ENCODE measurements around the gene SP7. TPM values are rescaled to one million over a fixed set of nuclear protein-coding genes. Genes with fewer than 3 reads are reported as not detected.

SP7 gene
- total RNA-seq, 2 donors from 2014 or later = not detected

DNA sequence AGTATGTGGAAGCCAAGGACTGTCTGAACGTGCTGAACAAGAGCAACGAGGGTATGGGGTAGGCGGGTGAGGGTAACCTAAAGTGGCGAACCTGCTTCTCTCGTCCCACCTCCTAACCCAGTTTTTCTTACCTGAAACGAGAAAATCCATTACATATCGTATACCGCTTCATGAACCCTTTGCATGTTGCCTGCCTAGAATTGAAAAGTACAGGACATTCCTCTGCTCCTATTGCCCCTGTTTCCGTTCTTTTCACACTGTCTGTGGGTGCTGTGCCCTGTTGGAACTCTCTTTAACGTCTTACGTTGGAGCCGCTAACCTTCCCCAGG, 40.3 kb downstream of the SP7 start:
- Histone ChIP-seq H3K9me3 (ENCODE audit: control insufficient read depth, low read length) (no peaks in the 10 kb centered on the region), H3K27me3 (ENCODE audit: control insufficient read depth, insufficient read depth, low read length, poor library complexity, severe bottlenecking) (no peaks in the 10 kb centered on the region), H3K4me3 (ENCODE audit: low read length) (peak overlapping the region; percentile 98), H3K36me3 (ENCODE audit: control insufficient read depth, insufficient read depth, low read length) (peaks cover 35% of the 10 kb centered on the region), H3K4me1 (ENCODE audit: control insufficient read depth, insufficient read depth, low read length) (peaks cover 4% of the 10 kb centered on the region), H3K27ac (ENCODE audit: low read depth, low read length) (no peak overlapping the region), H3K9ac (ENCODE audit: extremely low read depth, low read length, poor library complexity, severe bottlenecking) (peak overlapping the region; percentile 81)
- Mint-ChIP-seq H3K27ac (peak overlapping the region; percentile 97), H3K4me1 (peaks cover 16% of the 10 kb centered on the region), H3K36me3 (ENCODE audit: low read depth) (peaks cover 38% of the 10 kb centered on the region), H3K9me3 (no peaks in the 10 kb centered on the region), H3K4me3 (peak overlapping the region; percentile 99), H3K27me3 (ENCODE audit: insufficient read depth) (no peaks in the 10 kb centered on the region)
- TF ChIP-seq CTCF (conservative IDR thresholded peaks at IDR 0.05) = no peak
- DNase-seq = no peak
- WGBS, 2 experiments (ENCODE audit: insufficient coverage in 1 of 2, insufficient read length in 1 of 2) = 5 to 9% methylated on average over 9 to 12 of the region's 12 CpGs

- Histone ChIP-seq H3K36me3 (ENCODE audit: control insufficient read depth, insufficient read depth, low read length) (peaks cover 39% of the 10 kb centered on the region), H3K4me1 (ENCODE audit: control insufficient read depth, insufficient read depth, low read length) (peaks cover under 1% of the 10 kb centered on the region), H3K4me3 (ENCODE audit: low read length) (peak within 1 kb of the TSS; percentile 98), H3K27ac (ENCODE audit: low read depth, low read length) (peak within 1 kb of the TSS; percentile 71), H3K9me3 (ENCODE audit: control insufficient read depth, low read length) (no peaks in the 10 kb centered on the region), H3K27me3 (ENCODE audit: control insufficient read depth, insufficient read depth, low read length, poor library complexity, severe bottlenecking) (no peaks in the 10 kb centered on the region), H3K9ac (ENCODE audit: extremely low read depth, low read length, poor library complexity, severe bottlenecking) (peak within 1 kb of the TSS; percentile 81)
- Mint-ChIP-seq H3K9me3 (no peaks in the 10 kb centered on the region), H3K36me3 (ENCODE audit: low read depth) (peaks cover 40% of the 10 kb centered on the region), H3K4me1 (peaks cover 11% of the 10 kb centered on the region), H3K27me3 (ENCODE audit: insufficient read depth) (no peaks in the 10 kb centered on the region), H3K27ac (peak within 1 kb of the TSS; percentile 97), H3K4me3 (peak within 1 kb of the TSS; percentile 99)
- TF ChIP-seq CTCF (conservative IDR thresholded peaks at IDR 0.05) = no peak
- 5 to 6% methylated on average over 23 to 42 of the region's 42 CpGs for WGBS, 2 experiments (ENCODE audit: insufficient coverage in 1 of 2, insufficient read length in 1 of 2)
- peak; percentile 98 for DNase-seq
Measured at GRCh38 chr12:53295070-53295890, 40.9 kb downstream of the SP7 start, which contains the start of gene PFDN5. TSS of gene PFDN5 (plus strand) at chr12:53295542. CDS start at chr12:53295568, 26 bp downstream.

GRCh38 chr12:53292426-53292825, 43.7 kb downstream of the SP7 start:
- TF ChIP-seq CTCF (conservative IDR thresholded peaks at IDR 0.05) = no peak
- no peaks in the 10 kb centered on the region for H3K9me3 Mint-ChIP-seq
- Histone ChIP-seq H3K27ac (ENCODE audit: low read depth, low read length) (no peak overlapping the region), H3K9me3 (ENCODE audit: control insufficient read depth, low read length) (no peaks in the 10 kb centered on the region), H3K9ac (ENCODE audit: extremely low read depth, low read length, poor library complexity, severe bottlenecking) (no peak overlapping the region), H3K4me1 (ENCODE audit: control insufficient read depth, insufficient read depth, low read length) (no peaks in the 10 kb centered on the region), H3K36me3 (ENCODE audit: control insufficient read depth, insufficient read depth, low read length) (peaks cover 43% of the 10 kb centered on the region), H3K4me3 (ENCODE audit: low read length) (no peak overlapping the region), H3K27me3 (ENCODE audit: control insufficient read depth, insufficient read depth, low read length, poor library complexity, severe bottlenecking) (no peaks in the 10 kb centered on the region)
- H3K27ac Mint-ChIP-seq = no peak overlapping the region
- no peak overlapping the region for H3K4me3 Mint-ChIP-seq
- no peak for DNase-seq
- peaks cover 47% of the 10 kb centered on the region for H3K36me3 Mint-ChIP-seq (ENCODE audit: low read depth)
- H3K27me3 Mint-ChIP-seq (ENCODE audit: insufficient read depth) = no peaks in the 10 kb centered on the region
- peaks cover 5% of the 10 kb centered on the region for H3K4me1 Mint-ChIP-seq
